VCaP (cell line): ENCODE measurements around the gene GMDS.

Experiments
- H3K27ac ChIP-seq: fragments of 450-650 bp; 2 replicates; pipeline ENCODE4 v1.5.1; 2017
- TF ChIP-seq, protein P1 (sequence below): fragments of 450-650 bp; conservative IDR thresholded peaks from 2 replicates; pipeline ENCODE4 v1.5.1; 2017; ENCODE audit warnings: mild to moderate bottlenecking, moderate library complexity

Gene GMDS

DNA sequence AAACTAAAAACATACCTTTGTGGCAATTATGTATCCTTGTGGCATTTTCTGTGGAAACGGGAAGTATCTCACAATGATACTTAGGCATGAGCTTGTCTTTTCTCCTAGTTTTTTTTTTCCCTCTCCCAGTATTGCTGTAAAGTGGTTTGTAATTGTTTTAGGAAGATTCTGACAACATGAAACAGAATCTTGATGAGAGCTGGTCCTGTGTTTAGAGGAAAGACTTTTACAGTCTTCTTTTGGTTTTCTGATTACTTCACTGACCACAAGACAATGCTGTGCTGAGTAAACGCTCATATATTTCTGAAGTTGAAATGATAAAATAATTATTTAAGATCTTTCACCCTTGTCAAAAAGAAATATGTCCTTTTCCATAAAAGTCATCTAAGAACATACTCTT is 434.5 kb downstream of the GMDS start:
- no peak overlapping the region for H3K27ac ChIP-seq
- TF ChIP-seq, protein P1, sequence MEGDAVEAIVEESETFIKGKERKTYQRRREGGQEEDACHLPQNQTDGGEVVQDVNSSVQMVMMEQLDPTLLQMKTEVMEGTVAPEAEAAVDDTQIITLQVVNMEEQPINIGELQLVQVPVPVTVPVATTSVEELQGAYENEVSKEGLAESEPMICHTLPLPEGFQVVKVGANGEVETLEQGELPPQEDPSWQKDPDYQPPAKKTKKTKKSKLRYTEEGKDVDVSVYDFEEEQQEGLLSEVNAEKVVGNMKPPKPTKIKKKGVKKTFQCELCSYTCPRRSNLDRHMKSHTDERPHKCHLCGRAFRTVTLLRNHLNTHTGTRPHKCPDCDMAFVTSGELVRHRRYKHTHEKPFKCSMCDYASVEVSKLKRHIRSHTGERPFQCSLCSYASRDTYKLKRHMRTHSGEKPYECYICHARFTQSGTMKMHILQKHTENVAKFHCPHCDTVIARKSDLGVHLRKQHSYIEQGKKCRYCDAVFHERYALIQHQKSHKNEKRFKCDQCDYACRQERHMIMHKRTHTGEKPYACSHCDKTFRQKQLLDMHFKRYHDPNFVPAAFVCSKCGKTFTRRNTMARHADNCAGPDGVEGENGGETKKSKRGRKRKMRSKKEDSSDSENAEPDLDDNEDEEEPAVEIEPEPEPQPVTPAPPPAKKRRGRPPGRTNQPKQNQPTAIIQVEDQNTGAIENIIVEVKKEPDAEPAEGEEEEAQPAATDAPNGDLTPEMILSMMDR = no peak

DNA sequence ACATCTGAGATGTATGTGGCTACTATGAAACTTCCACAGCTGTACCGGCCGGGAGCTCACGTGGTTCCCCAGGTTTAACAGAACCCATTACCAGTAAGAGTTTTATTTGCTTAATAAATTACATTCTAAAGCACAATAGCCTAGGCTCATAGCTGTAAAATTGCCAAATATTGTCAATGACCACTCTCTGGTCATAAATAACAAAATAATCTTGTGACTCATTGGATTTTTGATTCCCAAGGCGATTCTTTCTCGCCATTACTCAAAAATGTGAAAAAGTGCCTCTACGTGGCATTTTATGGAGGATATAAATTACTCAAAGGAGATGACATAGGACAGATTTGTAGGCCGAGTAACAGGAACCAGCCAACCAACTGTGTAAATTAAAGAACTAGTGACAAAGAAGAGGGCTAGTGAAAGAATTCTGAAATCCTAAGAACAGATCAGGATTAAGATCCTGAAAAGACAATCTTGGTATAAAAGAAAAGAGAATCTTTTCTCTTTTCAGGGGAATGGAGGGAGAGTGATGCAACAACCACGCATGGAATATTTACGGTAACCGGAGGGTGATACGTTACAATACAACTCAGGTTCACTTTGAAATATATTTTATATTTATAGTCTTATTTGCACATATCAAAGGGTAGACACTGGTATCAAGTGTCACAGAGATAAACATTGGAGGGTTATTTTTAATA is 436.0 kb downstream of the GMDS start:
- H3K27ac ChIP-seq = no peak overlapping the region
- TF ChIP-seq, protein P1 = no peak

DNA sequence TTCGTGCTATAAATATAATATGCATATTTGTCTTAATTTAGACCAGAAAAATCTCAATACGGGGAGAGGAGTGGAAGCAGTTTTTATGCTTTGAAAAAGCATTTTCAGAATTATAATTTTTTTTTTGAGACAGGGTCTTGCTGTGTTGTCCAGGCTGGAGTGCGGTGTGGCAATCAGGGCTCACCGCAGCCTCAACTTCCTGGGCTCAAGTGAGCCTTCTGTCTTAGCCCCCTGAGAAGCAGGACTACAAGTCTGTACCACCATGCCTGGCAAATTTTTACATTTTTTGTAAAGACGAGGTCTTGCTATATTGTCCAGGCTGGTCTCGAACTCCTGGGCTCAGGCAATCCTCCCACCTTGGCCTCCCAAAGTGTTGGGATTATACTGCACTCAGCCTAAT is 438.5 kb downstream of the GMDS start:
- TF ChIP-seq, protein P1 = no peak
- H3K27ac ChIP-seq = no peak overlapping the region

DNA sequence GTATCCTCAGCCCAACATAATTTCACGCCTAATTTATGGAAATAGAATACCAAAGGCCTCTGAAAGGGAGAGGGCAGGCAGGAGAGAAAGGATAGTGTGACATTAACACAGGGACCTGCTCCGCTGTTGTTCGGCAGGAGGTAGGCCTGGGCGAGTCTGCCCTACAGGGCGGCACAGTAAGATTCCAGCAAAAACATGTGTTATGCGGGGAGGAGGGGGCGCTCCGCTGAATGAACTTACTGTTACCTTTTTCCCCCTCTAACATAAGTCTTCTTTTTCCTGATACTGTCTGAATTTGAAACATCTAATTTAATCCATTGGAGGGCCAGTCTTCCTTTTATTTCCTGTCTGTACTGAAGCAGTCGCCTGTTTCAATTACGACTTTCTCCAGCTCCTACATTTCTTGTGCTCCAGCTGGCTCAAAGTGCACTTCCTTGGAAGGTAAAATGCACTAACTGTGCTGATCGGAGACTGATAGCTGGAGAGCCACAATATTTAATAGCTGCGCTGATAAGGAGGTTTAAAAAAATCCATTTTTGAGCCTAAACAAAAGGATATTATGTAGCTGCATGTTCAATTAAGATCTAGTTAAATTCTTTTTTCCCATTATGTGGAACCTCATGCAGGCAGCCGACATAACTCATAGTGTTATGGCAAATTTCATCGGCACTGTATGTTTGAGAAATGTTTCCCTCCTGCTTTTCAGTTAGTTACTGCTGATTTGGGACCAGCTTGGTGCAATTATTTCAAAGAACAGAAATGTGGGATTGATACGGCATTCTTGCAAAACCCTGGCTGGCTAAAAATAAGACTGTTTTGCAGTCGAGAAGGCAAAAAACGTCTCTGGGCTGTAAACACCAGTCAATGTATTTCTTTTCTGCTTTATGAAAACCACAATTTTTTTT is 442.7 kb downstream of the GMDS start:
- H3K27ac ChIP-seq = no peak overlapping the region
- TF ChIP-seq, protein P1 = no peak

DNA sequence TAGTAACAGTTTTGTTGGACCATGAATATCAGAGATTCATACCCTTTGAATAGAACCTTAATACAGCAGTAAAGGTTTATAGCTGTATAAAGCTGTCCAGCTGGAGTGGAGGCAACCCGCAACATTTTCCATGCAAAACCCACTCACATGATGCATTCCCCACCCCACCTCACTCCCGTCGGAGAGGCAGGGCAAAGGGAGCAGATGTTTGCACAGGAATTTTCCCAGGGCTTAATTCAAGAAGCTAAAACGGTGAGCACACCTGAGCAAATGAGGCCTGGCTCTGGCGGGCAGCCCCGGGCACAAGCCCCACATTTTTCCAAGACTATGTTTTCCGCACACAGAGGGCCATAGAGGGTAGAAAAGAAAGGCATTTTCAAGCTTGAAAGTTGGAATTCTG is 444.0 kb downstream of the GMDS start:
- no peak overlapping the region for H3K27ac ChIP-seq
- TF ChIP-seq, protein P1 = no peak

DNA sequence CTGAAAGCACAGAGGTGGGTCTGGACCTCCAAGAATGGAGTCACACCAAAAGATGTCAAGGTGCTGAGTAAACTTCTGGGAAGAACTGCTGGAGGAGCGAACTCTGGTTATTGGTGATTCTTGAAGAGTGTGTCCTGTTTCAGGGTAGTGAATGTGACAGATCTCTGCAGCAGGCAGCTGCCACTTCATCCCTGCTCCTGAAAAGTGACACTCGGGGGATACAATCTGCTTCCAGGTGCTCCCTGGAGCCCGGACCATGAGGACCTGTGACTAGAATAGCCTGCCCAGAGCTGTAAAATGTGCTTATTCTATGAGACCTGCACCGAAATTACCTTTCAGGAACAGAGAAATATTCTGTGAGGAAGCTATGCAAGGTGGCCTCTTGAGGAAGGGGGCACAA is 444.6 kb downstream of the GMDS start:
- TF ChIP-seq, protein P1 = no peak
- H3K27ac ChIP-seq = no peak overlapping the region

DNA sequence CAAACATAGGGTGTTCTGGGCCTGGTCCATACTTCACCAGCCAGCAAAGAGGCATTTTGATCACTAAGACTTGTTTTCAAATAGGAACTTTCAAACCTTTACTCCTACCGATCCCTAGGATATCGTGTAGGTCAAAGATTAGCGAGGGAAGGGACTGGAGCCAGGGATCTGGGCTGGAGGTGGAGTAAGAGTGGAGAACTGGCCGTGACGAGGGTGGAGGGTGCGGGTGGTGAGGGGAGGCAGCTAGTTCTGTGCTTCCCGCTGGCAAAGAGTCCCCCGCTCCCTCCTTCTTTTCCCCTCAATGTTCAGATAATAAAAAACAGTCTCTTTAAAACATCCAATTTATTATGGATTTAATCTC is 446.5 kb downstream of the GMDS start:
- H3K27ac ChIP-seq = no peak overlapping the region
- TF ChIP-seq, protein P1 = no peak
